GM23248 (cell line): Measurements from ENCODE around the gene BPIFB6. TPM values are rescaled to one million over a fixed set of nuclear protein-coding genes. Genes with fewer than 3 reads are reported as not detected.

Experiments used
- DNase-seq: peaks from one replicate; pipeline ENCODE4 v3.0.0-alpha.2; 2015
- H2AFZ ChIP-seq: fragments of 200-600 bp; sonication (generic); 2 replicates; pipeline ENCODE4 v1.6.1; 2016; ENCODE audit warnings: antibody characterized with exemption
- H3F3A ChIP-seq: fragments of 200-600 bp; sonication (generic); 2 replicates; pipeline ENCODE4 v1.6.1; 2016; ENCODE audit warnings: mild to moderate bottlenecking, antibody characterized with exemption, mixed run types; ENCODE audit not compliant: insufficient read depth
- H3K27ac ChIP-seq: fragments of 200-600 bp; sonication (generic); 2 replicates; pipeline ENCODE4 v1.5.1; 2016; ENCODE audit warnings: mild to moderate bottlenecking
- H3K27me3 ChIP-seq: fragments of 200-600 bp; sonication (generic); replicated peaks from 2 replicates; pipeline ENCODE4 v1.6.1; 2016; ENCODE audit warnings: mild to moderate bottlenecking; ENCODE audit not compliant: insufficient read depth
- H3K36me3 ChIP-seq: fragments of 200-600 bp; sonication (generic); 2 replicates; pipeline ENCODE4 v1.6.1; 2016; ENCODE audit warnings: low read depth, mild to moderate bottlenecking
- H3K4me1 ChIP-seq: fragments of 200-600 bp; sonication (generic); 2 replicates; pipeline ENCODE4 v1.6.1; 2016; ENCODE audit warnings: mild to moderate bottlenecking; ENCODE audit not compliant: insufficient read depth
- H3K4me2 ChIP-seq: fragments of 200-600 bp; sonication (generic); one replicate; pipeline ENCODE4 v1.6.1; 2016; ENCODE audit warnings: mild to moderate bottlenecking; ENCODE audit not compliant: unreplicated experiment
- H3K4me3 ChIP-seq: fragments of 200-600 bp; sonication (generic); 2 replicates; pipeline ENCODE4 v1.5.1; 2016; ENCODE audit warnings: mild to moderate bottlenecking
- H3K79me2 ChIP-seq: fragments of 200-600 bp; sonication (generic); 2 replicates; pipeline ENCODE4 v1.6.1; 2016; ENCODE audit warnings: mild to moderate bottlenecking; ENCODE audit not compliant: insufficient read depth
- H3K9ac ChIP-seq: fragments of 200-600 bp; sonication (generic); 2 replicates; pipeline ENCODE4 v1.6.1; 2016; ENCODE audit warnings: mild to moderate bottlenecking
- H3K9me2 ChIP-seq: fragments of 200-600 bp; sonication (generic); 2 replicates; pipeline ENCODE4 v1.6.1; 2016; ENCODE audit warnings: mixed run types, mild to moderate bottlenecking, moderate library complexity; ENCODE audit not compliant: insufficient read depth
- H3K9me3 ChIP-seq: fragments of 200-600 bp; sonication (generic); one replicate; pipeline ENCODE4 v1.6.1; 2017; ENCODE audit warnings: low read depth
- H4K20me1 ChIP-seq: fragments of 200-600 bp; sonication (generic); 2 replicates; pipeline ENCODE4 v1.6.0; 2016; ENCODE audit not compliant: insufficient read depth
- EZH2 ChIP-seq: fragments of 200-600 bp; sonication (generic); IDR thresholded peaks from 2 replicates; pipeline ENCODE4 v1.6.1; 2018; ENCODE audit warnings: antibody characterized with exemption, mild to moderate bottlenecking; ENCODE audit not compliant: insufficient read depth, poor library complexity, severe bottlenecking
- EZH2phosphoT487 ChIP-seq: fragments of 200-600 bp; sonication (generic); IDR thresholded peaks from 2 replicates; pipeline ENCODE4 v1.6.1; 2018; ENCODE audit warnings: antibody characterized with exemption, moderate library complexity, mild to moderate bottlenecking, low read depth; ENCODE audit not compliant: insufficient read depth
- WGBS, 2 experiments: methylation state at CpG; one replicate each; pipeline ENCODE4 v1.1.6; 2015 to 2017; ENCODE audit warnings: low lambda C conversion rate in 2 of 2, low coverage in 1 of 2; ENCODE audit errors: missing lambda C conversion rate in 2 of 2; 5-methylcytosine and 5-hydroxymethylcytosine counted together
- in situ Hi-C: fragments of 300-500 bp; cut with MboI; formaldehyde crosslinking; loops from 2 replicates; pipeline ENCODE4 v1.15.0; 2020
- polyA plus RNA-seq: library from polyadenylated mRNA; unstranded; fragments of >200 nt; fragmentation: Nextera tagmentation; extraction: Ambion mirVana; gene quantifications from 2 replicates; pipeline ENCODE4 v1.2.1, GENCODE V29; 2016
- total RNA-seq: library from RNA; depleted of rRNA; stranded (reverse); fragments of >200 nt; shearing (Covaris generic); gene quantifications from 2 replicates; pipeline ENCODE4 v1.2.3, GENCODE V29; 2014

The BPIFB6 gene
- total and polyA plus RNA-seq, 2 experiments from 2014 or later = not detected

GRCh38 chr20:33027769-33028751, 3.4 kb upstream of the BPIFB6 start:
- no peaks in the 10 kb centered on the region for H3K79me2 ChIP-seq
- no peak overlapping the region for H2AFZ ChIP-seq

GRCh38 chr20:33028875-33029274, 2.6 kb upstream of the BPIFB6 start:
- Histone ChIP-seq H3K9me2 (no peaks in the 10 kb centered on the region), H3K27me3 (no peaks in the 10 kb centered on the region; the same call in 1 of the 2 replicates), H3K9ac (no peak overlapping the region), H3K27ac (no peak overlapping the region), H4K20me1 (no peaks in the 10 kb centered on the region), H3K36me3 (no peaks in the 10 kb centered on the region), H3F3A (no peaks in the 10 kb centered on the region), H3K4me3 (no peak overlapping the region), H3K4me1 (no peaks in the 10 kb centered on the region), H3K9me3 (no peaks in the 10 kb centered on the region), H2AFZ (no peak overlapping the region), H3K4me2 (no peak overlapping the region), H3K79me2 (no peaks in the 10 kb centered on the region)
- no peak for TF ChIP-seq EZH2phosphoT487
- TF ChIP-seq EZH2 = no peak
- 10 to 17% methylated on average over 7 of the region's 7 CpGs for WGBS, 2 experiments
- in situ Hi-C loops = no loop called here
- no peak for DNase-seq

More at GRCh38 chr20:33027769-33028751, 3.4 kb upstream of the BPIFB6 start:
- no peaks in the 10 kb centered on the region for H3K4me1 ChIP-seq
- no peaks in the 10 kb centered on the region for H3K9me3 ChIP-seq
- H3F3A ChIP-seq = no peaks in the 10 kb centered on the region
- H3K27me3 ChIP-seq = no peaks in the 10 kb centered on the region; the same call in 1 of the 2 replicates
- no peak for TF ChIP-seq EZH2phosphoT487
- no peak for TF ChIP-seq EZH2
- no peak overlapping the region for H3K4me3 ChIP-seq
- H3K9ac ChIP-seq = no peak overlapping the region
- no peak overlapping the region for H3K27ac ChIP-seq
- no peak overlapping the region for H3K4me2 ChIP-seq
- in situ Hi-C loops = no loop called here
- no peaks in the 10 kb centered on the region for H3K36me3 ChIP-seq
- no peaks in the 10 kb centered on the region for H3K9me2 ChIP-seq
- WGBS, 2 experiments = 30 to 33% methylated on average over 12 of the region's 12 CpGs
- DNase-seq = no peak
- H4K20me1 ChIP-seq = no peaks in the 10 kb centered on the region

- no peak for TF ChIP-seq EZH2phosphoT487
- no peak for TF ChIP-seq EZH2
- Histone ChIP-seq H2AFZ (no peak overlapping the region), H3K9ac (no peak overlapping the region), H3K4me1 (no peaks in the 10 kb centered on the region), H3K79me2 (no peaks in the 10 kb centered on the region), H3K27ac (no peak overlapping the region), H4K20me1 (no peaks in the 10 kb centered on the region), H3K27me3 (no peaks in the 10 kb centered on the region; the same call in 1 of the 2 replicates), H3K4me2 (no peak overlapping the region), H3K36me3 (no peaks in the 10 kb centered on the region), H3K9me2 (no peaks in the 10 kb centered on the region), H3K9me3 (no peaks in the 10 kb centered on the region), H3F3A (no peaks in the 10 kb centered on the region), H3K4me3 (no peak overlapping the region)
- WGBS, 2 experiments = 44 to 50% methylated on average over 9 of the region's 9 CpGs
- DNase-seq = no peak
- in situ Hi-C loops = no loop called here
These were observed 1.4 kb upstream of the BPIFB6 start for GRCh38 chr20:33030076-33030475.

- no peak overlapping the region for H2AFZ ChIP-seq
- H4K20me1 ChIP-seq = no peaks in the 10 kb centered on the region
- no peak for TF ChIP-seq EZH2phosphoT487
- TF ChIP-seq EZH2 = no peak
- no peaks in the 10 kb centered on the region for H3K4me1 ChIP-seq
- no peaks in the 10 kb centered on the region; the same call in 1 of the 2 replicates for H3K27me3 ChIP-seq
- no peak for DNase-seq
- no peak overlapping the region for H3K4me2 ChIP-seq
- no peak overlapping the region for H3K9ac ChIP-seq
- H3K36me3 ChIP-seq = no peaks in the 10 kb centered on the region
- H3K9me3 ChIP-seq = no peaks in the 10 kb centered on the region
- in situ Hi-C loops = no loop called here
- 40 to 55% methylated on average over 6 of the region's 6 CpGs for WGBS, 2 experiments
- no peak overlapping the region for H3K4me3 ChIP-seq
- H3K9me2 ChIP-seq = no peaks in the 10 kb centered on the region
- no peak overlapping the region for H3K27ac ChIP-seq
- no peaks in the 10 kb centered on the region for H3F3A ChIP-seq
- H3K79me2 ChIP-seq = no peaks in the 10 kb centered on the region
These were observed 879 bp upstream of the BPIFB6 start for GRCh38 chr20:33030569-33030968.
